GM18951 (cell line): ENCODE data around the gene PROSER3.

Experiments
- POLR2A ChIP-seq: IDR thresholded peaks from 4 replicates; pipeline ENCODE4 v1.6.1; 2011; ENCODE audit warnings: mild to moderate bottlenecking; ENCODE audit not compliant: insufficient read length, insufficient read depth; ENCODE audit errors: extremely low read depth
- in situ Hi-C: fragments of 300-500 bp; cut with MboI; formaldehyde crosslinking; loops from one replicate; pipeline ENCODE4 v1.12.0; 2022; ENCODE audit warnings: low sequenced_read_pairs, mixed read lengths, inconsistent platforms; ENCODE audit not compliant: unreplicated experiment

The PROSER3 gene

GRCh38 chr19:35738021-35738886 lies 19.7 kb upstream of the PROSER3 start:
- no peak for TF ChIP-seq POLR2A

GRCh38 chr19:35738887-35739229 lies 19.1 kb upstream of the PROSER3 start:
- TF ChIP-seq POLR2A = no peak
- in situ Hi-C loops = no loop called here

More at GRCh38 chr19:35738021-35738886, 19.7 kb upstream of the PROSER3 start:
- in situ Hi-C loops = no loop called here

- in situ Hi-C loops = no loop called here
- TF ChIP-seq POLR2A = no peak
Observed at GRCh38 chr19:35739275-35740107, 18.5 kb upstream of the PROSER3 start.

- in situ Hi-C loops = no loop called here
- TF ChIP-seq POLR2A = no peak
Observed at GRCh38 chr19:35740108-35740422, 17.9 kb upstream of the PROSER3 start.

- in situ Hi-C loops = no loop called here
- peak; percentile 74 for TF ChIP-seq POLR2A
Observed at GRCh38 chr19:35740423-35741202, 17.4 kb upstream of the PROSER3 start.

GRCh38 chr19:35741203-35741515 lies 16.8 kb upstream of the PROSER3 start:
- no peak for TF ChIP-seq POLR2A

GRCh38 chr19:35742121-35742724 lies 15.8 kb upstream of the PROSER3 start, which contains the start of gene IGFLR1:
TSS of gene IGFLR1 (minus strand) at chr19:35742452. CDS start at chr19:35741180, 1,272 bp downstream.
- TF ChIP-seq POLR2A = peak; percentile 51
- in situ Hi-C loops = no loop called here

More at GRCh38 chr19:35741203-35741515, 16.8 kb upstream of the PROSER3 start:
- in situ Hi-C loops = no loop called here

GRCh38 chr19:35743640-35744429 lies 14.1 kb upstream of the PROSER3 start:
- in situ Hi-C loops = no loop called here
- TF ChIP-seq POLR2A = no peak

GRCh38 chr19:35744430-35745327 lies 13.3 kb upstream of the PROSER3 start:
- in situ Hi-C loops = no loop called here

GRCh38 chr19:35745328-35746086 lies 12.5 kb upstream of the PROSER3 start, which contains the start of the genes PSENEN and U2AF1L4:
TSS of gene PSENEN (plus strand) at chr19:35745651. CDS start at chr19:35745931, 280 bp downstream.
TSS of gene U2AF1L4 (minus strand) at chr19:35745418. CDS start at chr19:35745391, 27 bp downstream.
- peak; percentile 41 for TF ChIP-seq POLR2A
- in situ Hi-C loops = no loop called here

More at GRCh38 chr19:35744430-35745327, 13.3 kb upstream of the PROSER3 start:
- peak; percentile 79 for TF ChIP-seq POLR2A

- no peak for TF ChIP-seq POLR2A
- in situ Hi-C loops = no loop called here
Observed at GRCh38 chr19:35746087-35746462, 11.9 kb upstream of the PROSER3 start.

GRCh38 chr19:35746531-35746930 lies 11.4 kb upstream of the PROSER3 start:
- in situ Hi-C loops = no loop called here

More at GRCh38 chr19:35746531-35746930, 11.4 kb upstream of the PROSER3 start:
- TF ChIP-seq POLR2A = no peak
